ENCODE data around the gene MPPED1.

Gene MPPED1

DNA sequence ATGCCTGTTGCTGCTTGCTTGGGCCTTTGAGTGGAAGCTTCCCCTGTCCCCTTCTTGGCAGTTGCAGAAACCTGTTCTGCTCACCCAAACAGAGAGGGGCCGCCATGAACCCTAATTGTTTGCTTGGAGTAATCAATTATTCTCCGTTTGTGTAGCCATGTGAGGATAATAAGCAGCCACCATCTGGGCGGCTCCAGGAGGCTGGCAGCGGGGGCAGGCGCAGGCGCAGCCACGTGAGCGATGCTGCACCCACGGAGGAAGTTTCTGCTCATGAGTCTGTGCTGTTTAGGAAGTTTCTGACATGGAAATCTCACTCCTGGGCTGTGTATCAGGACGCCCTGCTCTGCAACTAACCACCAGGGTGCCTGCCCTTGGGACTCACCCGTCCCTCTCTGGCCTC lies 90.1 kb downstream of the MPPED1 start:
- no peak for ATAC-seq

DNA sequence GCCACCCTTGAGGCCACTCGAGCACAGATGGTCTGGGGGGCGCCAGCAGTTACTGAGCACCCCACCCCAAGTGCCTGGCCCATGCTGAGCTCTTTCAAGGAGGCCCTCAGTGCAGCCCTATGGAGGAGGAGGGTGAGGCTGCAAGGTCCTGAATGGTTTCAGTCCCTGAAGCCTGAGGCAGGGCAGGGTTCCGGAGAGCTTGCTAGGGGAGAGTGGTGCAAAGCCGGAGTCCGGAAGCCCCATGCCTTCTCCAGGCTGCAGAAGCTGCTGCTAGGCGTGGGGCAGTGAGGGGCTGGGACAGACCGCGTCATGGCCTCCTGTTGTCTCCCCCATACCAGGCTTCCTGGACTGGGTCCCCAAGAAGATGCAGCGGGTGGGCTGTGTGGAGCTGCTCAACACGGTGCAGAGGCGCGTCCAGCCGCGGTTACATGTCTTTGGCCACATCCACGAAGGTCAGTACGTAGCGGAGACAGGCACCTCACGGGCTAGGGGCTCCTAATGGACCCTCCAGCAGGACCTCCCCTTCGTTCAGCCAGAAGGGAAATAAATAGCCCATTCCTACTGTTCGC lies 90.6 kb downstream of the MPPED1 start:
- no peak for ATAC-seq

DNA sequence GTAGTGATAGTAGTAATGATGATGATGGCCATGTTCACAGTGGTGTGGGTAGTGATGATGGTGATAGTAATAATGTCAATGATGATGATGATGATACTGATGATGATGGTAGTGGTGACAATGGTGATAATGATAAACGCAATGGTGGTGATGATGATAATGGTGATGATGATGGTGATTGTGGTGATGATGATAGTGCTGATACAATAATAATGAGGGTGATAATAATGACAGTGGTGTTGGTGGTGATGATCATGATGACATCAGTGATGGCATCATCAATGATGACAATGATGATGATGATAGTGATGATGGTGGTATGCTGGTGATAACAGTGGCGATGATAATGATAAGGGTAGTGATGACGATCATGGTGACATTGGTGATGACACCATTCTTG lies 92.3 kb downstream of the MPPED1 start:
- no peak for ATAC-seq

DNA sequence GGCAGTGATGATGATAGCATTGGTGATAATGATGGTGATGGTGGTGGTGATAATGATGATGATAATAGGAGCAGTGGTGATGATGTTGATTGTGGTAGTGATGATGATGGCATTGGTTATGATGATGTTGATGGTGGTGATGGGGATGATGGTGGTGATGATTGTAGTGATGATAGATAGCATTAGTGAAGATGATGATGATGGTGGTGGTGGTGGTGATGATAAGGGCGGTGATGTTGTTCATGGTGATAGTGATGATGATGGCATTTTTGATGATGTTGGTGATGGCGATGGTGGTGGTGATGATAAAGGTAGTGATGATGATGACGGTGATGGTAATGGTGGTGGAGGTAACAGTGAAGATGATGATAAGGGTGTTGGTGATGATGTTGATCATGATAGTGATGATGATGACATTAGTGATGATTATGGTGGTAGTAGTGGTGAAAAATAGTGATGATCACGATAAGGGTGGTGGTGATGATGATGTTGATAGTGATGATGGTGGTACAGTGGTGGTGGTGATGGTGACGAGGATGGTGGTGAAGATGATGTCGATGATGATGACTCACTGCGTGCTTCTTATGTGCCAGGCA lies 93.0 kb downstream of the MPPED1 start:
- ATAC-seq: no peak

DNA sequence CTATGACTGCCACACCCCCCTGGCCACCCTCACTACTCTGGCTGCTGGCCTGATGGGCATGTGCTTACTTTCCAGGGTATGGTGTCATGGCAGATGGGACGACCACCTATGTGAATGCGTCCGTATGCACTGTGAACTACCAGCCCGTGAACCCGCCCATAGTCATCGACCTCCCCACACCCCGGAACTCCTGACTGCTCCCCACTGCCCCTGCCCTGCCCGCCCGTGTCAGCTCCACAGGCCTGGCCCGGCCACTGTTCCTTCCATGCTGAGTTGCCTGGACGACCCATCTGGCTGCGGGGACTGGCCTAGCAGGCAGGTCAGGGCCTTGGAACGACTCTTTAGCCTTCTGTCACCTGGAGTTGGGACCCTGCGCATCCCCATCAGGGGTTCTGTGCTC lies 93.6 kb downstream of the MPPED1 start:
- ATAC-seq: no peak

DNA sequence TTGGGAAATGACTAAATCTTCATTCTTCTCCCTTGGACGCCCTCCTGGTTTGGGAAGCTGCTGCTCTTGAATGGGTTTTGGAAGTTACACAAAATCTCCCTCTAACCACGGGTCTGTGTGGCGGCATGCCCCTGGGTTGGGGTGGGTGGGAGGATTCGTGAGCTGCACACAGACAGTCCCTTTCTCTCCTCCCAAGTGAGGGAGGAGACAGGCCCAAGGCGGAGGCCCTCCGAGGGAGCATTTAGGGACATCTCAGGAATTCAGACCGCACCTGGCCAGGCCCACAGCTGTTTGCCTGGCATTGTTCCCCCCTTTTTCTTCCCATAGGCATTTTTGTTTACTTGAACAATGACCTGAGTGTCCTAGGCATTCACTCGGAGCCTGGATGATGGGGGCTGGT lies 94.1 kb downstream of the MPPED1 start:
- no peak for ATAC-seq

DNA sequence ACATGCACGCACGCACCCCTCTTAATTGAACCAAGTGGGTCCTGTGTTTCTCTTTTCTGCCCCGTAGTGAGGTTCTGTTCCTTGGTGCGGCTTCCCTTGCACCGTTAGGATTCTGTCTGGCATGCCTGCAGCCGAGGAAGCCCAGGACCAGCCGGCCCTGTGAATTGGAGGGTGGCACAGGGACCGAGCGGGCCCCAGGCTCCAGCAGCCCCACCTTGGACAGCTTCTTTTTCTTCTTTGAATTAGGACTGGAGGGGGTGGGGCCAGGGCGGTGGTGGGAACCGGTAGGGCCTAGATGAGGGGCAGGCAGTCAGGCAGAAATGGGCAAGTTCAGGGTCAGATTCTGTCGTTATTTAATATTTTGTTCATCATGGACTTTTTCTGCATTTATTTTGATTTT lies 94.7 kb downstream of the MPPED1 start:
- no peak for ATAC-seq

DNA sequence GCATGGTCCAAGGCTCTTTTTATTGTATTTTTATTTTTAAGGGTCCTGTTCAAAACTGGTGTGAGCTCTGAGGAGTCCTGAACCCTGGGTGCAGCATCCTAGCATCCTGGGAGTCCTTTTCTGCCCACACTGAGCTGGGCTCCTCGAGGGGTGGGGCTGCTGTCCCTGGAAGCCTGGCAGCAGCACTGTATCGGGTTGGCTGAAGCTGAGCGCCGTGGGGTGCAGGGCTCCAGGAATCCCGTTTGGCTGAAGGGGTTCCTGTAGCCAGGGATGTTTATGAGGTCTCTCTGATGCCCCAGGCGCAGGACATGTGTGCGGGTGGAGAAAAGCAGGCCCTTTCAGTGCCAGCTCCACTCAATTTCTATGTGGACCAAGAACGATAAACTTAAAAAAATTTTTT lies 95.4 kb downstream of the MPPED1 start:
- ATAC-seq: no peak

DNA sequence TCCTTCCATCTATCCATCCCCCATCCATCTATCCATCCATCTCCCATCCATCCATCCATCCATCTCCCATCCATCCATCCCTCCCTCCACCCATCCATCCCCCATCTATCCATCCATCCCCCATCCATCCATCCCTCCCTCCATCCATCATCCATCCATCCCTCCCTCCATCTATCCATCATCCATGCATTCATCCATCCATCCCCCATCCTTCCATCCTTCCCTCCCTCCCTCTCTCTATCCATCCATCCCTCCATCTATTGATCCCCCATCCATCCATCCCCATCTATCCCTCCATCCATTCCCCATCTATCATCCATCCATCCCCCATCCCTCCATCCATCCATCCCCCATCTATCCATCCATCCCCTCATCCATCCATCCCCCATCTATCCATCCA lies 96.7 kb downstream of the MPPED1 start:
- no peak for ATAC-seq

DNA sequence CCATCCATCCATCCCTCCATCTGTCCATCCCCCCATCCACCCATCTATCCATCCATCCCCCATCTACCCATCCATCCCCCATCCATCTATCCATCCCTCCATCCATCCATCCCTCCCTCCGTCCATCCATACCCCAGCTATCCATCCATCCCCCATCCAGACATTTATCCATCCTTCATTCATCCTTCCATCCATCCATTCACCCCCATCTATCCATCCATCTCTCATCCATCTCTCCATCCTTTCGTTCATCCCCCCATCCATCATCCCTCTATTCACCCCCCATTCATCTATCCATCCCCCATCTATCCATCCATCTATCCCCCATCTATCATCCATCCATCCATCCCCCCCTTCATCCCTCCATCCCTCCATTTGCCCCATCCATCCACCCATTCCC lies 97.5 kb downstream of the MPPED1 start:
- no peak for ATAC-seq

DNA sequence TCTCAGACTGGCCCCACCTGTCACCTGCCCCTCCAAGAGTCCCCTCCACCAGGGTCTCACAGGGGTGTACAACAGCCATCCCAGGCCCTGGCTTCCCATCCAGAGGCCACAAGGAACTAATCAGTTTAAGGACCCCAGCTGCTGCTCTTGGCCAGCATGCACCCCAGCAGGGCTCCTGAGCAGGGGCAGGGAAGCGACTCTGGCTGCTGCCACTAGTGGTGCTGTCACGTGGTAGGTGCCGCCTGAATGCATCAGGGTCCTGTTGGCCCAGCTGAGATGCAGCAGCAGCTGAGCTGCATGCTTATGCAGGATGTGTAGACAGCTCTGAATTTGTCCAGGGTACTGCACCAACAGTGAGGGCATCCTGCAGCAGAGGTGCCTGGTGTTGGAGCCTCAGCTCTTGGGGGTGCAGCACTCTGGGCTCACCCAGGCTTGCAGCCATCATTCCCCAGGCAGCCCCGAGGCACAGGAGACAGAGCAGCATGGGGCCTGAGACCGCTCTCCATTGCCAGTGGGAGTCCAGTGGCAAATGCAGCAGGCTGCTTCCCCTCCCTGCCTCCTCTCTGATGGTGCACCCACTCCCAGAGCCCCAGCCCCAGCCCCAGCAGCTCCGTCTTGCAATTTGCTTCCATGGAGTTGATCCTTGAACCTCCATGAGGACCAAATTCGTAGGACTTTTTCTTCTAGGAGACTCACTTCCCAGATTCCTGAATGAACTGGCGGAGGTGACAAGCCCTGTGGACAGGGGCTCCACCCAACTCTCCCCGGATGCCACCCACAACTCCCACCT lies 98.7 kb downstream of the MPPED1 start:
- ATAC-seq: no peak

DNA sequence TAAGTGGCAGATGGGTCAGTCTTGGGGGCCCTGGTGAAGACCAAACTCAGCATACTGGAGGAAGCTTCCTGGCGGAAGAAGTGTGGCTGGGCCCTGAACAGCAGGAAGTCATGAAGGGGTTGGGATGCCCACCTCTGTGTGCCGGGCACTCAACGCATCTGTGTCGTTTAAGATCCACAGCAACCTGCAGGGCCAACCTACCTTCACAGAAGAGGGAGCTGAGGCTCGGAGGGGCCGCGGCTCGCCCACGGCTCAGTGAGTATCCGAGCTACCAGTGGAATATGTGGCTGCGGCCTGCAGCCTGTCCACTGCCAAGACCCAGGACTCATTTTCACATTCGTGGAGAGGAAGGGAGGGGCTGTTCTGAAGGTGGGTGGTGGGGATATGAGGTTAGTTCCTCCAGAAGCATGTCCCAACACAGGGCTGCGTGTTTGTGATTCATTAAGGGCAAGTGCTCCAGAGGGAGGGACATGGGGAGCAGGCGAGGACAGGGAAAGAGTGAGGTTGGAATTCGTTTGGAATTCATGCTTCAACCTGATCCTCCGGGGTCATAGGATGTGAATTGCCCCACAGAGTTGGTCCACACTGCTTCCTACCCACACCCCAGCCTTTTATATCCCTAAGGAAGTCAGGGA lies 99.6 kb downstream of the MPPED1 start:
- no peak for ATAC-seq

DNA sequence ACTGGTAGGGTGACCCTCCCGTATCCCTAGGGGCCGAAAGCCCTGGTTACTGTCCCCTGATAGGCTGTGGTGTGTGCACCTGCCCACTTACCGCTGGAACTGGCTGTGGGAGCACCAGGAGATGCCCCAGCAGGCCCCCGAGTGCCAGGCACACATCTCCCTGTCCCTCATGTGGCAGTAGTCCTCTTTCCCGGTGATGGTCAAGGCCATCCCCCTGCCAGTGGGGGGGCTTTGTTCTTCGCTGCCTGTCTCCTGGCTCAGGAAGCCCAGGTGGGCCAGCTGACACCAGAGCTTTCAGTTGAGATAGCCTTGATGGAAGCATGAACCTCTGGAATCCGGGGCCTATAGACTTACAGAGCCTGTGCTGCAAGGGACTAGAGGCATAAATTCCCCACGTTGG lies 100.5 kb downstream of the MPPED1 start:
- ATAC-seq: no peak

DNA sequence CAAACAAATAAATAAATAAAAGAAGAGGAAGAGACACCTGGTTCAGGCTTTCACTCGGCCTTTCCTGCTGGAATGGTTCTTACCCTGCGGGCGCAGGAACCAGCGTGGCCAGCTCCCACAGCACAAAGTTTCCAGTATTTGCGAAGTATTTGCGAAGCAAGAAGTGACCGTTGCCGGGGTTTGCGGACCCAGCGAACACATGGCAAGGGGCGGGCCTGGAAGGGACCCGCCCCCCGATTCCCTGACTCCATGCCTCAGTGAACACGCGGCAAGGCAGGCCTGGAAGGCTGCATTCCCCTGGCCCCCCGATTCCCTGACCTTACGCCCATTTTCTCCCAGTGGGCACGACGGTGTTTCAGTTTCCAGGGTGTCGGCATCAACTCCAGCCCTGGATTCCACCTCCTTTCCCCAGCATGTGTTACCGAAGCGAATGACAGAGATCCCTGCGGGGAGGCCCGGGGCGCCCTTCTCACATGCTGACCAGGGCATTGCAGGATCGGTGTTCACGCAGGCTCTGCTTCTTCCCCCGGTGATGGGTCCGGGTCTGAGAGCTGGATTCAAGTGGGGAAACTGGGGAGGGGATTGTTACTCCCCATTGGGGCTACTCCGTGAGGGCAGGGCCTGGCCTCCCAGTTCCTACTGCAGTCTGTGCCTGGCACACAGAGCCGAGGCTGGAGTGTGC lies 102.8 kb downstream of the MPPED1 start:
- ATAC-seq: no peak

DNA sequence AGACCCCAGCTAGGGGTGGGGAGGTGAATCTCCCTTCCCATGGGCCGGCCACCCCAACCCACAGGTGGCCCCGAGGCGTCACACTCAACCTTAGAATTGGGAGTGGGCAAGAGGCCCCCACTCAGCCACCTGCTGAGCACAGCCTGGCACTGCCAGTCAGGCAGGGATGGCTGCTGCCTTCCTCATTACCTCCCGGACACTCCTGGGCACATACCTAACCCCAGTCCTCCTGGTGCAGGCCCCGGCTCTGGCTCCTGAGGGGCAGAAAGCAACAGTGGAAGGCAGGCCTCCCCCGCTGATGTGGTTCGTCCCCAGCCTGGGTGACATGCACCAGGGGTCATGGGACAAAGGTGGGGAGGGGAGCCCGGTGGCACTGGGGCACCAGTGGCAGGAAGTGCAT lies 103.6 kb downstream of the MPPED1 start:
- ATAC-seq: no peak

DNA sequence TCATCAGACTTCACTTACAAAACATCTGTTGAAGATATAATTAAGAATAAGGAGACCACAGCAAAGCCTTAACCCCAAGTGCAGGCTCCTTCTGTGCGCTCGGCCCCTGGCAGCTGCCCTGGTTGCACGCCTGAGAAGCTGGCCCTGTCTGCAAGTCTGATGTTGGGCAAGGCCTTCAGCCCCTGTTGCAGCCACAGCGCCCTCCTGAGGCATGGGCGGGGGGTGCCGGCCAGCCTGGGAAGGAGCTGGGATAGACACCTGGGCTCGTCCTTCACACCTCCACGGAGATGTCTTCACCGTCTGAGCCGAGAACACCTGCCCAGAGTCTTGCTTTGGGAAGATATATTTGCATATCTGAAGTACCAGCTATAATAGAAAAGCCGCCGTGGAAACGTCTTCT lies 104.1 kb downstream of the MPPED1 start:
- no peak for ATAC-seq

DNA sequence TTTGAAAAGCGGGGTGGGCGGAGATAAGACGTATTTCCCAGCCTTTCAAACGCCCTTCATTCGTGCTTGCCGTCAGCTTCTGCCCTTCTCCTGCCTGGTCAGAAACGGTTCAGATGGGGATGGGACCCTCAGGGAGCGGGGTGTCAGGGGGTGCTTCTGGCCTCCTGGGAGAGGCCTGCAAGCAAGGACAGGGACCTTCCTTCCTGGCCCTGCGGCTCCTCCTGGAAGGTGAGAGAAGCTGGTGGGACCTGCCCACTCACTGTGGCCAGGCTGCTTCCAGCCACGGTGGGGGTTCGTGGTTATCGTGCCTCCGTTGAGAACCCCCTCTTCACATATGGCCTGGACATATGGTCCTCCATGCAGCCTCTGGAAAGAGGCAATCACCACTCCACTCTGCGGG lies 104.6 kb downstream of the MPPED1 start:
- no peak for ATAC-seq

DNA sequence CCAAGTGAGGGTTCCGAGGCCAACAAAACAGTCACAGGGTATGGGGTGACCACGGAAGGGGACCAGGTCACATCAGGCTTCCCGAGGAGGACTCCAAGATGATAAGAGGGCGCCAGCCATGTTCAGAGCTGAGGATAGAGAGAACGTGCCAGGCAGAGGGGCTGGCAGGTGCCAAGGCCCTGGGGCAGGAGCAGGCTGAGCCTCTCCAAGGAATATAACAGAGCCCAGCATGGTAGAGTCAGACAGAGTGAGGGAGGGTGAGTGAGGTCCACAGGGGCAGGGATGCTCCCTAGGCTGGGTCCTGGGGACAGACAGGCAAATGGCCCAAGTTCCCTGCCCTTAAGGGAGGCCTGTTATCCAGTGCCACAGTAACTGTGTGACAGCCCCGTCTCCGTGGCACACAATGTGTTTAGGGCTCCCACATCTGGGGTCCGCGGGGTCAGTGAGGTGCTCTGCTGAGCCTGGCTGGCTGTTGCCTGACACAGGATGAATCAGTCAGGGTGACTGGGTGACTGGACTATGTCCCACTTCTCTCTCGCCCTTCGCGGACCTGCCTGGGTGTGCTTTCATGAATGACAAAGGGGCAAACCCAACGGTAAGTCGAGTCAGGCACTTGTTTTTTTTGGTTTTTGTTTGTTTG lies 105.3 kb downstream of the MPPED1 start:
- no peak for ATAC-seq

DNA sequence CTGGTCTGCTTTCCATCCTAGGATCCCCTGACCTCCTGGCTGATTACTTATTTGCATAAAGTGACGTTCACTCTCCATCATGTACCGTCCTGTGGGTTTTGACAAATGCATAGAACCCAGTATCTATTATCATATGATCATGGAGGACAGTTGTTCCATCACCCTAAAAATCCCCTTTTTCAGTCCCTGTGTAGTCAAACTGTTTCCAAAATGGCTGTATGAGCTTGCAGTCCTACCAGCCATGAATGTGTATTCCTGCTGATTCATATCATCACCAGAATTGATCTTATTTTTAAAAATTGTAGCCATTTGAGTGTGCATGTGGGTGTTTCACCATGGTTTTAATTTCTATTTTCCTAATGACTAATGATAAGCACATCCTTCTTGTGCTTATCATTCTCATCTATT lies 108.8 kb downstream of the MPPED1 start:
- peak; percentile 83 to 86 for ATAC-seq

DNA sequence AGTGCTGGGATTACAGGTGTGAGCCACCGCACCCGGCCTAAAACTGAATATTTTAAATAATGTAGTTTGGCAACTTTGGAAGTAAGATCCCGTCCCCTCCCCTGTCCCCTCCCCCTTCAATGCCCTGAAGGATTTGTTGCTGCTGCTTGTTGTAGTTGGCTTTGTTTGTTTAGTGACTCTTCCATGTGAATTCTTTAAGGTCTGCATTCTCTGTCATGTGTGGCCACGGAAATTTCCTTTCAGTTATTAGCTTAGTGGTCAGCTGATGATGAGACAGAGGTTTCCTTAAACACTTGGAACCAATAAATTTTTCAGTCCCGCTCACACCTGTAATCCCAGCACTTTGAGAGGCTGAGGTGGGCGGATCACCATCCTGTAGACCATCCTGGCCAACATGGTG lies 109.9 kb downstream of the MPPED1 start:
- ATAC-seq: no peak

DNA sequence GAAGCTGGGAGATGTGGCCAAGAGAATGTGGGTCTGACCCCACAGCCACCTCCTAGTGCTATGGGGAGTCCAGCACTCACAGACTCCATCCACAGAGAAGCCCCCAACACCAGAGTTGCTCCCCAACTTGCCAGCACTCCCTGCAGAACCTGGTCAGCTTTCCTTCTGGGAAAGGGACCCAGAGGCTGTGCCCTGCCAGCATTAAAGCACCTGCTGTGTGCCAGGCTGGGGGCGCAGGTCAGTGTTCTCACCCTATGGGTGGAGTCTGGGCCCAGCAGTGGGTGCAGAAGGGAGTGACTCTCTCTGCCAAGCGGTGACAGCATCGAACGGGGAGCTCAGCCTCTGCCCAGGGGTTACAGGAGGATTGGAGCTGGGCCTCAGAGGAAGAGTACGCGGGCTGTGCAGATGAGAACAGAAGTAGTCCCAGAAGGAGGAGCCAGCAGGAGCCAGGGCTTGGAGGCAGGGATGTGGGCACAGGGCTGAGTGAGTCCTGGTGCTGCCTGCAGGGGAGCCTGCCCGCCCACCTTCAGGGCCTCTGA lies 114.4 kb downstream of the MPPED1 start:
- no peak for ATAC-seq

DNA sequence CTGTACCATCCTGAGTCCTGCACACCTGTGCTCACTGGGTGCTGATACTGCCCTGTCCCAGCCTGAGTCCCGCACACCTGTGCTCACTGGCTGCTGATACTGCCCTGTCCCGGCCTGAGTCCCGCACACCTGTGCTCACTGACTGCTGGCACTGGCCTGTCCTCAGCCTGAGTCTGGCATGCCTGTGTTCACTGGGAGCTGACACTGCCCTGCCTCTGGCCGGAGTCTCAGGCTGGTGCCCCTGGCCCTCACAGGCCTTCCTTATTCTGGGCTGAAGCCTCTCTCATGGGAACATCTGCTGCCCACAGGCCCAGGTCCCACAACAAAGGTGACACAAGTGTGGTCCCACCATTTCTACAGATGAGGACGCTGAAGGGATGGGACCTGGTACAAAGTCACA lies 115.1 kb downstream of the MPPED1 start:
- ATAC-seq: no peak

Measured in activated CD4-positive, CD25-positive, alpha-beta regulatory T cell treated with anti-CD3 and anti-CD28 coated beads, Interleukin-2, amount 50 U/mL, for 24 hours (primary cell).